Measurements from ENCODE around the gene CYP46A1.

DNA sequence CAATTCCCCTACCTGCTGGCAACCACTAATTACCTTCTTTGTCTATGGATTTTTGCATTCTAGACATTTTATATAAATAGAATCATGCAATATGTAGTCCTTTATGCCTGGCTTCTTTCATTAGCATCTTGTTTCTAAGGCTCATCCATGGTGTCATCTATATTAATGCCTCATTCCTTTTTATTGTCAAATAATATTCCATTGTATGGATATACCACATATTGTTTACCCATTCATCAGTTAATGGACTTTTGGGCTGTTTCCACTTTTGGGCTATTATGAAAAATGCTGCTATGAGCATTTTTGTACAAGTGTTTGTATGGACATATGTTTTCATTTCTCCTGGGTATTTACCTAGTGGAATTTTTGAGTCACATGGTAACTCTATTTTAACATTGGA is 18.0 kb downstream of the CYP46A1 start:
- no peak for TF ChIP-seq POLR2AphosphoS5 (IDR thresholded peaks at IDR 0.05; ENCODE audit: low read depth, low read length)
- no peak for TF ChIP-seq POLR2A (IDR thresholded peaks at IDR 0.05; ENCODE audit: low read depth, low read length)
- TF ChIP-seq POU2F2 (IDR thresholded peaks at IDR 0.05; ENCODE audit: low read depth, low read length): no peak
- no peak for TF ChIP-seq TAF1 (IDR thresholded peaks at IDR 0.05; ENCODE audit: low read depth, low read length)
